ENCODE measurements around the gene METTL8.

Gene METTL8

GRCh38 chr2:171297956-171298355 is 135.8 kb downstream of the METTL8 start:
- peak; percentile 19 for DNase-seq (ENCODE audit: low read depth)

GRCh38 chr2:171294608-171295007 is 139.2 kb downstream of the METTL8 start:
- TF ChIP-seq CTCF (IDR thresholded peaks at IDR 0.05; ENCODE audit: insufficient read depth, low read depth, low read length, missing control alignments): no peak
- no peak for DNase-seq (ENCODE audit: low read depth)
- H3K4me3 ChIP-seq (ENCODE audit: low read length): no peak overlapping the region

More at GRCh38 chr2:171297956-171298355, 135.8 kb downstream of the METTL8 start:
- TF ChIP-seq CTCF (IDR thresholded peaks at IDR 0.05; ENCODE audit: insufficient read depth, low read depth, low read length, missing control alignments): no peak
- H3K4me3 ChIP-seq (ENCODE audit: low read length): no peak overlapping the region

GRCh38 chr2:171293661-171294060 is 140.1 kb downstream of the METTL8 start:
- DNase-seq (ENCODE audit: low read depth): peak; percentile 69
- no peak for TF ChIP-seq CTCF (IDR thresholded peaks at IDR 0.05; ENCODE audit: insufficient read depth, low read depth, low read length, missing control alignments)
- H3K4me3 ChIP-seq (ENCODE audit: low read length): no peak overlapping the region

- no peak for DNase-seq (ENCODE audit: low read depth)
- TF ChIP-seq CTCF (IDR thresholded peaks at IDR 0.05; ENCODE audit: insufficient read depth, low read depth, low read length, missing control alignments): no peak
- no peak overlapping the region for H3K4me3 ChIP-seq (ENCODE audit: low read length)
These were observed 143.8 kb downstream of the METTL8 start for GRCh38 chr2:171289991-171290390.

GRCh38 chr2:171289316-171289715 is 144.5 kb downstream of the METTL8 start:
- H3K4me3 ChIP-seq (ENCODE audit: low read length): no peak overlapping the region
- no peak for DNase-seq (ENCODE audit: low read depth)
- no peak for TF ChIP-seq CTCF (IDR thresholded peaks at IDR 0.05; ENCODE audit: insufficient read depth, low read depth, low read length, missing control alignments)

- no peak overlapping the region for H3K4me3 ChIP-seq (ENCODE audit: low read length)
- peak; percentile 52 for DNase-seq (ENCODE audit: low read depth)
- TF ChIP-seq CTCF (IDR thresholded peaks at IDR 0.05; ENCODE audit: insufficient read depth, low read depth, low read length, missing control alignments): no peak
These were observed 146.2 kb downstream of the METTL8 start for GRCh38 chr2:171287611-171288010.

GRCh38 chr2:171287036-171287571 is 146.7 kb downstream of the METTL8 start:
- H3K4me3 ChIP-seq (ENCODE audit: low read length): no peak overlapping the region
- TF ChIP-seq CTCF (IDR thresholded peaks at IDR 0.05; ENCODE audit: insufficient read depth, low read depth, low read length, missing control alignments): no peak
- peak; percentile 9 for DNase-seq (ENCODE audit: low read depth)

Measured in epithelial cell of esophagus (primary cell).